ENCODE results near the gene TSPY9.
"Not testable (repeated sequence)": the region's sequence is repeated elsewhere in the genome, so short reads cannot be mapped to it uniquely, and the experiment has no call there.

TSPY9 gene

GRCh38 chrY:9486967-9487366 is at the start of gene TSPY9:
TSS of gene TSPY9 (plus strand) at chrY:9487267. CDS start at chrY:9487313, 46 bp downstream.
- H3K4me3 ChIP-seq (ENCODE audit: low read depth, low read length): not testable (repeated sequence)

- H3K4me3 ChIP-seq (ENCODE audit: low read depth, low read length): not testable (repeated sequence)
These were observed 20.4 kb upstream of the TSPY9 start, which contains the start of gene TSPY1 for GRCh38 chrY:9466655-9467054. TSS of gene TSPY1 (plus strand) at chrY:9466955. CDS start at chrY:9467001, 46 bp downstream.

GRCh38 chrY:9504396-9504795 is 17.3 kb downstream of the TSPY9 start:
- H3K4me3 ChIP-seq (ENCODE audit: low read depth, low read length): not testable (repeated sequence)

GRCh38 chrY:9516287-9516686 is 29.2 kb downstream of the TSPY9 start:
- H3K4me3 ChIP-seq (ENCODE audit: low read depth, low read length): not testable (repeated sequence)

- not testable (repeated sequence) for H3K4me3 ChIP-seq (ENCODE audit: low read depth, low read length)
These were observed 40.5 kb downstream of the TSPY9 start, which contains the start of gene TSPY10 for GRCh38 chrY:9527580-9527979. TSS of gene TSPY10 (plus strand) at chrY:9527880. CDS start at chrY:9527926, 46 bp downstream.

Measured in iPS-11a (cell line).